Stimulated activated CD8-positive, alpha-beta memory T cell treated with anti-CD3 and anti-CD28 coated beads, Interleukin-12 subunit alpha, Interleukin-12 subunit beta, amount 100 ng/mL, for 1 hour (primary cell): ENCODE measurements around the gene CCDC7.
"Not testable (repeated sequence)": the region's sequence is repeated elsewhere in the genome, so short reads cannot be mapped to it uniquely, and the experiment has no call there.

Experiments used
- DNase-seq: peaks from one replicate; pipeline ENCODE4 v3.0.0-alpha.2; 2020; ENCODE audit warnings: low read depth

CCDC7 gene

GRCh38 chr10:32445740-32446535, at the start of gene CCDC7:
Gene CCDC7 (plus strand): TSS chr10:32446140. CDS start chr10:32451643, 5,503 bp downstream.
- DNase-seq = peak; percentile 70

- DNase-seq = not testable (repeated sequence)
Observed at GRCh38 chr10:32397163-32397562, 48.8 kb upstream of the CCDC7 start.

GRCh38 chr10:32399720-32400119, 46.2 kb upstream of the CCDC7 start:
- not testable (repeated sequence) for DNase-seq

GRCh38 chr10:32400961-32401360, 45.0 kb upstream of the CCDC7 start:
- no peak for DNase-seq

GRCh38 chr10:32402499-32402898, 43.4 kb upstream of the CCDC7 start:
- no peak for DNase-seq

GRCh38 chr10:32403091-32403490, 42.8 kb upstream of the CCDC7 start:
- DNase-seq = no peak

GRCh38 chr10:32408690-32409089, 37.2 kb upstream of the CCDC7 start:
- DNase-seq = no peak

GRCh38 chr10:32409741-32410140, 36.2 kb upstream of the CCDC7 start:
- DNase-seq = no peak

GRCh38 chr10:32410569-32410968, 35.4 kb upstream of the CCDC7 start:
- no peak for DNase-seq

- no peak for DNase-seq
Observed at GRCh38 chr10:32411797-32412498, 34.0 kb upstream of the CCDC7 start.

- DNase-seq = no peak
Observed at GRCh38 chr10:32412499-32412853, 33.5 kb upstream of the CCDC7 start.

- no peak for DNase-seq
Observed at GRCh38 chr10:32413513-32413912, 32.4 kb upstream of the CCDC7 start.

- no peak for DNase-seq
Observed at GRCh38 chr10:32415361-32415760, 30.6 kb upstream of the CCDC7 start.

- DNase-seq = no peak
Observed at GRCh38 chr10:32417911-32418547, 27.9 kb upstream of the CCDC7 start.

- DNase-seq = no peak
Observed at GRCh38 chr10:32418572-32418971, 27.4 kb upstream of the CCDC7 start.

GRCh38 chr10:32419615-32420014, 26.3 kb upstream of the CCDC7 start:
- DNase-seq = no peak

- DNase-seq = no peak
Observed at GRCh38 chr10:32426186-32426585, 19.8 kb upstream of the CCDC7 start.

- no peak for DNase-seq
Observed at GRCh38 chr10:32433542-32433941, 12.4 kb upstream of the CCDC7 start.

GRCh38 chr10:32436215-32436614, 9.7 kb upstream of the CCDC7 start:
- DNase-seq = no peak

- DNase-seq = no peak
Observed at GRCh38 chr10:32437334-32437733, 8.6 kb upstream of the CCDC7 start.

- DNase-seq = no peak
Observed at GRCh38 chr10:32445036-32445435, 904 bp upstream of the CCDC7 start.

GRCh38 chr10:32446536-32447406, 831 bp downstream of the CCDC7 start:
- DNase-seq = no peak
